ENCODE measurements around the gene DOK5. TPM values are rescaled to one million over a fixed set of nuclear protein-coding genes. Genes with fewer than 3 reads are reported as not detected.

DOK5 gene
- total RNA-seq, 1 donor from 2014 or later = 3.1 TPM

DNA sequence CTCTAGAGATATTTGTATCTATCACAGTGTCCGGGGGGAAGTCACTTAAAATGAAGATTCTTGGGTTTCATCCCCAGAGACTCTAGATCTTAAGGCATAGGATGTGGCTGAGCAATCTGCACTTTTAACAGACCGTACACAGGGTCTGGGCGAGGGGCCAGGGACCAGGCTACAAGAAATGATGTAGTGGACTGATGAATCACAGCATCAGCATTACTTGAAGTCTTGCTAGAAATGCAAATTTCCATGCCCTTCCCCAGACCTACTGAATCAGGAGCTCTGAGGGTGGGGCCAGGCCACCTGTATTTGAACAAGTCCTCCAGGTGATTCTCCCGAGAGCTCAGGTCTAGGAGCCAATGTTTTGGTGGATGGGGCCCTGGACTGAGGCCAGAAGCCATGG is 168.4 kb downstream of the DOK5 start:
- intact Hi-C loops (cut with micrococcal nuclease) = no loop called here

DNA sequence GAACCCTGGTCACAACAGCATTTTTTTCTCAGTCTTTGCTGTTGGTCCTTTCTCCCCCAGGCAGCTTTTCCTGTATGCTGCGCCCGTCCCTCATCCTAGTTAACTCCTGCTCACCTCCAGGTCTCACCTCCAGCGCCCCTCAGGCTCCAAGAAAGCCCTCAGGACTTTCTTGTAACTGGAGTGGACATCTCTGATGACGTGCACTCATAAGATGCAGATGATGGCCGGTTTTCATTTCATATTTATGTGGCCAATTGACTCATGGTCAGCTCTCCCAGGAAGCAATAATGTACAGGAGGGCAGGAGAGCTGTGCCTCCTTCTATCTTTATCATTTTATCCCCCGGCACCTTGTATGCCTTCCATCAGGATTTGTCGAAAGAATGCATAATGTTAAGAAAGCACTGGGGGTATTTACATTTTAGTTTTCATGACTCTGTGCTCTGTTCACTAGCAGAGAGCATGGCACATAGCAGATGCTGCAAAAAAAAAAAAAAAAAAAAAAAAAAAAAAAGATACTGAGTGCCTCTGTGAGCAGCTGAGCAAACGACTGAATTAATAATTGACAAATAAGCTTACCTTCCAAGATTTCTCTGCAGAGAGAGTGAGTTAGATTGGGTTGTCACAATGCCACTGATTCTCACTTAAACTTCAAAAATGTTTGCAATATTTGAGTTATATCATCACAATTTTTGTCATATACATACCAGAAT is 170.2 kb downstream of the DOK5 start:
- intact Hi-C loops (cut with micrococcal nuclease) = loop anchor here (1.0 kb wide), 2 partner anchors 425 to 549 kb away; no protein-coding TSS in a partner anchor

DNA sequence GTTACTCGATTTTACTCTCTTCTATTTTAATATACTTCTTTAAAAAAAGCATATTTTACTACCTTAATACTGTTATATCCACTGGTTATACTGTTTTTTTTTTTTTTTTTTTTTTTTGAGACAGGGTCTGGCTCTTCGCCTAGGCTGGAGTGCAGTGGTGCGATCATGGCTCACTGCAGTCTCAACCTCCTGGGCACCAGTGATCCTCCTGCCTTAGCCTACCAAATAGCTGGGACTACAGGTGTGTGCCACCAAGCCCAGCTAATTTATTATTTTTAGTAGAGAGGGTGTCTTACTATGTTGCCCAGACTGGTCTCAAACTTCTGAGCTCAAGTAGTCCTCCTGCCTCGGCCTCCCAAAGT is 170.7 kb downstream of the DOK5 start:
- intact Hi-C loops (cut with micrococcal nuclease) = loop anchor here (1.0 kb wide), 2 partner anchors 426 to 550 kb away; no protein-coding TSS in a partner anchor

DNA sequence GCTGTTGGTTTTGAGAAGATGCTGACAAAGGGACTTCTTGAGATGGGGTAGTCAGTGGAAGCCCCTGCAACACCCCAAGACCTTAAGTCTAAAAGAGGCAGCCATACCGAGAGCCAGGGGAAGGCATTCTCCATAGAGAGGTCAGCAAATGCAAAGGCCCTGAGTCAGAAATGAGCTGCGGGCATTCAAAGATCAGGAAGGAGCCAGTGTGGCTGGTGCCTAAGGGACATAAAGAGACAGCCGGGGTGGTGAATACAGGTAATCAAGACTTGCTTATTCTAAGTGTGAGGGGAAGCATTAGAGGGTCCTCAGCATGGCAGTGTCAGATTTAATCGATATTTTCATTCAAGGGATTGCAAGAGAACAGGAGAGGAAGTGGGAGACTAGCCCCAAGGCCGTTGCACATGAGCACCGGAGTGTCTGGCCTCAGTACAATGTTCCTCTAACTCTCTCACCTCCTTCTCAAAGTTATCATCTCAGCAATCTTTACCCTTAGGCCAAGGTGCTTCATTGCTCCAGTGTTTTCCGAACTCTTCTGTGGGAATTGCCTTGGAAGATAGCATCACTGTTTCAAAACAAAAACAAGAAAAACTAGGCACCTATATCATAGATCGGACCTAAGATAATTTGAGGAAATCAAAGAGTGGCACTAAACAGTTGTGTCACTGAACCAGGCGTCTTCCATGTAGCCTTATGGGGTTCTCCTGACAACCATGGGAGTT is 173.2 kb downstream of the DOK5 start:
- intact Hi-C loops (cut with micrococcal nuclease) = no loop called here

DNA sequence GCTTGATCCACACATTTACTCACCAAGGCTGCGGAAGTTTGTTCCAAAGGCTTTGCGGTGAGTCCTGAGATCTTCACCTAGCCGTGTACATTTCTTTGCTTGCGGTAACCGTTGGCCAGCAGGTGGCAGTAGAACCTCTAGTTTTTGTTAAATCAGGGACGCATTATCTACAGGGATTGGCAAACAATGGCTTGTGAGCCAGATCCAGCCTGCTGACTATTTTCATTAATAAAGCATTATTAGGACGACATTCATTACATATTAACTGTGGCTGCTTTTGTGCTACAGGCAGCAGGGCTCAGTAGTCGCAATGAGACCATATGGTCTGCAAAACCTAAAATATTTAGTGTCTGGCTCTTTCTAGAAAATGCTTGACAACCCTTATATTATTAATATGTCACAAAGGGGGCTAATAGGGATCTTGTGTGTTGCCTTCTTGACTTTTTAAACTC is 174.1 kb downstream of the DOK5 start:
- intact Hi-C loops (cut with micrococcal nuclease) = no loop called here

DNA sequence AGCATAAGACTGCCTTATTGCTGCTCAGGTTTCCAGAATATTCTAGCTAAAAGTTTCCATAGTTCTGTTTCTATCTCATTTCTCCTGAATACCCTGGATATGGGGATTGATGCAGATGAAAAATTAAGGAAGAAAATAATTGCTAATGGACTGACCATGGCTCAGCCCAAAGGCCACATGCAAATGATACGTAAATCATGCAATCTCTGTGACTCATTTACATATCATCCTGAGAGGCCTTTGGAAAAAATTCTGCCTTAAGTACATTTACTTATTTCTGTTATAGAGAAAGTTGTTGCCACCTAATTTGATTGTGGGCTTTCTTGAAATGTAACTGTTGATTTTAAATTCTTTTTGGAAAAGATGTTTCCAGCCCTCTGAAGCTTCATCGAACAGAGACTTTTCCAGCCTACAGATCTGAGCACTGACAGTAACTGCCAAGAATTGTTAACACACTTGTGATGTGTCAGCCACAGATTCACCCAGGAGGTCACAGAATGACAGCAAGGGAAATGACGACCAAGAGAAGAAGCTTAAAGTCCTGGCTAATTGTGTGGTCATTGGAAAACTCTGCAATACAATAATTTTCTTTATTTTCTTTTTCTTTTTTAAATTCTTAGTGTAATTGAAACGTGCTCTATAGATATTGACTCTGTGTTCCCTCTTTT is 174.8 kb downstream of the DOK5 start:
- intact Hi-C loops (cut with micrococcal nuclease) = loop anchor here (2.0 kb wide), 1 partner anchor 451 kb away; no protein-coding TSS in a partner anchor

DNA sequence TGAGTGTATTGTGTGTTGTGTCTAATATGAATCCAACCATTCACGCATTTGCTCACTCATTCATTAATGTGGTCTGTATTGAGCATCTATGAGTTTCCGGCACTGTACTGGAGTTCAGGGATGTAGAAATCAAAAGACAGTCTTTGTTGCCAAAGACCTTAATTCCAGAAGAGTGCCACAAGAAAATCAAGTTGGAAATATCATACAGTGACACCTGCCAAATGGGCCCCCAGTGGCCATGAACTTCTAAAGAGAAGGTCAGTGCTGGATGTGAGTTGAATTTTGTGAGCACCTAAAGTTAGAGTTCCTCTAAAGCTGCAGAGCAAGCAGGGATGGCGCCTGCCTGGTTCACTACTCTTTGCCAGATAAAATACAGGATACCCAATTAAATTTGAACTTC is 175.9 kb downstream of the DOK5 start:
- intact Hi-C loops (cut with micrococcal nuclease) = loop anchor here (2.0 kb wide), 1 partner anchor 452 kb away; no protein-coding TSS in a partner anchor

DNA sequence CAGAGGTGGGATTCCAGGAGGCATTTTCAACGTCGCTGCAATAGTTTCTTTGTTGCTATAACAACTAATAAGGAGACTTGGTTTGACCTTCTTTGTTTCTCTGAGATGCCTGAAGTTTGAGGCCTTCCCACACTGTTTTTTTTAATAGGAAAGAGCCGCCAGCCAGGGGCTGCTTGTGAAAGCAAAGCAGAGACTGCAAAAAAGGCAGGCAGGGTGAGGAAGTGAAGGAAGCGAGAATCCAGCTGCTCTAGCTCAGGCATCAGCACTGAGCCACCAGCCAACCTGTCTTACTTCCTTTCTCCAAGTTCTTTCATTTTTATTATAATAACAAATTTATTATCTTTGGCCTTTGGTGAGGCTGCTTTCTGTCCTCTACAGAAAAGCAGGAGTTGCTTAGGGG is 179.1 kb downstream of the DOK5 start:
- intact Hi-C loops (cut with micrococcal nuclease) = no loop called here

DNA sequence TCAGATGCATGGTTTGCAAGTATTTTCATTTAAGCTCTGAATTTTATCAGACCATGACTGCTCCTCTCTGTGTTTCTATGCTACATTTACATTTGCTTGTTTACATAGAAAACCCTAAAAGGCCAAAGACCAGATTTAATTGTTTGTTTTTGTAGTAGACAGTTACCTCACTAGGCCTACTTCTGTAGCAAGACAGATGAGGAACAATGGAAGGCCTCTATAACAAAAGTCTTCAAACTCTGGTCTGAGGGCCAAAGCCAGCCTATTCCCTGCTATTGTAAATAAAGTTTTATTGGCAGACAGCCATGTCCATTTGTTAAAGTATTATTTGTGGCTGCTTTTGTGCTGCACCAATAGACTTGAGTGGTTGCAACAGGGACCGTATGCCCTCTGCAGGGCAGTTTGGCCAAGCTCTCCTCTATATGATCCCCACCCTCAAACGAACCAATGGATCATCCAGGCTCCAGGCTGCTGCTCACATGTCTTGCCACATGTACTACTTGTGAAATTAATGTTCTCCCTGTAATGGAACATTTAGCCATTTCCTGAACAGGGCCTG is 182.0 kb downstream of the DOK5 start:
- intact Hi-C loops (cut with micrococcal nuclease) = no loop called here

DNA sequence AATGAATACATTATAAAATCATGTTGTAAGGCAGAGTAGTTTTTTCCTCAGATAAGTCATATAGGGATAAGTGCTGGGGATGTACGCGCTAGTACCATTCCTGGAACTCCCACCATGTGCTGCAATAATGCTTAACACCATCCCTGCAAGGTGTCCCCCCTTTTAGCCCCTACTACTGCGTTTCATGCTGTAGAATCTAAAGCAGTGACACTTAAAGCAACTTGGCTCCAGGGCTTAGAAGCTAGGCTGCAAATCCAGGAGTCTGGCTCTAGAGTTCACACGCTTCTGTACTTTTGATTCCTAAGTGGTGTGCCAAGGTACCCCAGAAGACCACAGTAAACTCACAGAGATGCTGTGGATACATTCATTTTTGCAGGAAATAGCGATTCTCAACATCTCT is 183.1 kb downstream of the DOK5 start:
- intact Hi-C loops (cut with micrococcal nuclease) = no loop called here

DNA sequence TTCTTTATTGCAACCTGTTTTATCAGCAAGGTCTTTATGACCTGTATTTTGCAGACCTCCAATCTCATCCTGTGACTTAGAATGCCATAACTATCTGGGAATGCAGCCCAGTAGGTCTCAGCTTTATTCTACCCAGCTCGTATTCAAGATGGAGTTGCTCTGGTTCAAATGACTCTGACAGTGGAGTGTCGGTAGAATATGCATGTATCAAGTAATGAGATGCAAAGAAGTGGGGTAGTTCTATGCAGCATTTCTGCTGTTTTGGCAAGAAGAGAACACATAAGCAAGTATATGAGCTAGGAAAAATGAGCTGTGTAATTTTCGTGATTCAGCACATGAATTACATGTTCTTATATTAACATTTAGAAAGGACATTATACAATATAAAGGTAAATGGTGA is 185.9 kb downstream of the DOK5 start:
- intact Hi-C loops (cut with micrococcal nuclease) = loop anchor here (10.0 kb wide), 1 partner anchor 1584 kb away; the partner anchor contains the start of gene MC3R

DNA sequence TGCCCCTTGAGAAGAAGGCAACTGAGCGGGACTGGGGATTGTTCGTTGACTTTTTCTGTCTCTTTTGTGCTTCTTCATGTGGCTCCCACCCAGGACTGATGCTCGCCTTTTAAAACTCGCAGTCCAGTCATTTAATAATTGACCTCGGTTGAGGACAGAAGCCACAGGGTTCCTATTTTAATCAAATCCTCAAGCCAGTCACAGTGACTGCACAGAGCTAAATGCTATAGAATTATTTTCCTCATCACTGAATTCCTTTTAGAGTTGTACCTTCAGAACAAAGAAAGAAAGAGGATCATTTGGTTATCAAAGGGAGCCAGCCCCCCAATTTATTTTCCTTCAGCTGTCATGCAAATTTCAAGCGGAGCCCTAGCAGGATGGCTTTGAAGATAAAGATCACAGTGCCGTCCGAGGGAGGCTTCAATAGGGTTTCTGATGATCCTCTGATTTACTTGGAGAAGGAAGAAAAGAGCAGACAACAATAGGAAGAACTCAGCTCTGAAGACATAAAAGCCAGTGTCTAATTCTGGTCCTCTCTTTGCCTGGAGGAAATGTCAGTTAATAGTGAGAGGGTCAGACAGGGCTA is 186.6 kb downstream of the DOK5 start:
- intact Hi-C loops (cut with micrococcal nuclease) = loop anchor here (10.0 kb wide), 1 partner anchor 1583 kb away; the partner anchor contains the start of gene MC3R

DNA sequence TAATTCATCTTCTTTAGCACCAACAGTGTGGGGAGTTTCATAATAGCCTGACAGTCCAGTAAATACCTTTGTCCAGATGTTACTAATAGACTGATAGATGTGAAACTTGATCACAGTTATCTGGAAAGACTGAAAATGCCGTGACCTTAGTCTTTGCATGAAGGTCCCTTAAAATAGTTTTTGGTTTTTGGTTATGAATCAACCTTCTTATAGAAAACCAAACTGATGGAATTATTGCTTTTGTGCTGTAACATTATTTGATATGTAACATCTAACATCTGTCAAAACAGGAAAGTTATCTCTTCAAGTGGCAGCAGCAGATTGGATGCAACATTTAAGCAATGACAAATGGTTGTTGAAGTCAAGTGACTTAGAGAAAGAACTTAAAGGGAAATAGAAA is 190.4 kb downstream of the DOK5 start:
- intact Hi-C loops (cut with micrococcal nuclease) = loop anchor here (10.0 kb wide), 1 partner anchor 1579 kb away; the partner anchor contains the start of gene MC3R

DNA sequence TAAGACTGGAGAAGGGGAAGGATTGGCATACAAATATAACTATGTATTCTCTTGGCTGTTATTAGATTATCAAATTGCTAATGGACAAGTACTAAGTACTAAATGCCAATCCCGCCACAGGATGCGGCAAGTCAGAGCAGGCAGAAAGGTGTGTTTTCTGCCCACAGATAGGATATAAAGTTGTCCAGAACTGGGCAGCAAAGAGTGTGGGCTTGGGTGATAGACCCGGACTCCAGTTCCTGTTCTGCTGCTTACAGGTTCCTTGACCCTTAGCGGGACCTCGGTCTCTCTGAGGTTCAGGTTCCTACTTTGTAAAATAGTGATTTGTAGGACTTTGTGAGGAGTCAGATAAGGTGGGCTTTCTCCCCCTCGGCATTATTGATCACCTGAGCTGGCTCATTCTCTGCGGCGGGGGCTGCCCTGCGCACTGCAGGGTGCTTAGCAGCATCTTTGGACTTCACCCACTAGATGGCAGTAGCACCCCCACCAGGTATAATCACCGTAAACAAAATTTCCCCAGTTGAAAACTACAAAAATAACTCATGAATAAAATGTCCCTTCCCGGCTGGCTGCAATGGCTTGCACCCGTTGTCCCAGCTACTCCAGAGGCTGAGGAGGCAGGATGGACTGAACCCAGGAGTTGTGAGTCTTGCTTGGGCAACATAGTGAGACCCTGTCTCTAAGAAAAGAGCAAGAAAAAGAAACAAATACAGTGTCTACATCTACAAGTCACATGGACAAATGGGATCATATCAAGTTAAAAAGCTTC is 193.1 kb downstream of the DOK5 start:
- intact Hi-C loops (cut with micrococcal nuclease) = loop anchor here (10.0 kb wide), 1 partner anchor 1576 kb away; the partner anchor contains the start of gene MC3R

DNA sequence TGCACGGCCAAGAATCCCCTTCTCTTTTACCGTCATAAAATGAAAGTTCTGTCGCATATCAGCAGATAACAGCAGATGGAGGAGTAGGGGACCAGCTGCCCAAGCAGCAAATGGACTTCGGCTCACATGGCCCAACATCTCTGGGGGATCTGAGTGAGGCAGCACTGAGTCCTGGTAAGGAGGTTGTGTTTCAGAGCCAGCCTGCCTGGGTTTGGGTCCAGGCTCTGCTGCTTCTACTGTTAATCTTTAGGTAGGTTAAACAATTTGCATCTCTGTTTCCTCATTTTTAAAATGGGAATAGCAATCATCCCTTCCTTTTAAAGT is 193.6 kb downstream of the DOK5 start:
- intact Hi-C loops (cut with micrococcal nuclease) = loop anchor here (10.0 kb wide), 1 partner anchor 1576 kb away; the partner anchor contains the start of gene MC3R

DNA sequence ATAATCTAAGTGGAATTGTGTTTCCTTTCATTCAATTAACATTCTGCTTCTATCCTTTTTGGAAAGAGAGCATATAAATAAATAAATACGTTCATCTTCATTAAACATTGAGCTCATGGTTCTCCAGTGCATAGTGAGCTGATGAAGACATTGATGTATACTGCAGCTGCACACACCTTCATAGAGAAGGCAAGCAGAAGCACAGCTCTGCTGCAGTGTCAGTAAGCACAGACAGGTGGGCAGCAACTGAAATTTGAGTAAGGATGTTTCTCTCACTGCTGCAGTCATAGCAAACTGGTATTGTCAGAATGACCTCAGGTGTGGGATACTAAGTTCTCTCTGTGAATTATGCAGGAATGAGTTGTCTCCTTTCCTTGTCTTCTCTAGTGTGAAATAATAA is 202.9 kb downstream of the DOK5 start:
- intact Hi-C loops (cut with micrococcal nuclease) = no loop called here

DNA sequence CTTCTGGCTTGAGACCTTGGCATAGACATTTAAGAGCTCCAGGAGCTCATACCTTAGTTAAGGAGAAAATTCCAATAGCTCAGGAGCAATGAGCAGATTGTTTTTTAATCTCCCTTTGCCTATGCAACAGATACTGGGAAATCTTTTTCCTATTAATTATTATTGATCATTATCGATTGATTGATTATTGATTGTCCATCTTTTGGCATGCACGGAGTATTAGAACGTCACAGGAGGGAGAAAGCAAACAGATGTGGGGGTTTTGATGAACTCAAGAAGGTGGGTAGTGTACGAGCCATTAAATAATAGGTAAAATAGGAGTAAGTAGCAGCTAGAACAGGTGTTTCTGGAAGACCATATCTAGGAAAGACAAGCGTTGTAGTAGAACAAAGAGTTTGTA is 205.0 kb downstream of the DOK5 start:
- intact Hi-C loops (cut with micrococcal nuclease) = loop anchor here (2.0 kb wide), 1 partner anchor 1664 kb away; no protein-coding TSS in a partner anchor

DNA sequence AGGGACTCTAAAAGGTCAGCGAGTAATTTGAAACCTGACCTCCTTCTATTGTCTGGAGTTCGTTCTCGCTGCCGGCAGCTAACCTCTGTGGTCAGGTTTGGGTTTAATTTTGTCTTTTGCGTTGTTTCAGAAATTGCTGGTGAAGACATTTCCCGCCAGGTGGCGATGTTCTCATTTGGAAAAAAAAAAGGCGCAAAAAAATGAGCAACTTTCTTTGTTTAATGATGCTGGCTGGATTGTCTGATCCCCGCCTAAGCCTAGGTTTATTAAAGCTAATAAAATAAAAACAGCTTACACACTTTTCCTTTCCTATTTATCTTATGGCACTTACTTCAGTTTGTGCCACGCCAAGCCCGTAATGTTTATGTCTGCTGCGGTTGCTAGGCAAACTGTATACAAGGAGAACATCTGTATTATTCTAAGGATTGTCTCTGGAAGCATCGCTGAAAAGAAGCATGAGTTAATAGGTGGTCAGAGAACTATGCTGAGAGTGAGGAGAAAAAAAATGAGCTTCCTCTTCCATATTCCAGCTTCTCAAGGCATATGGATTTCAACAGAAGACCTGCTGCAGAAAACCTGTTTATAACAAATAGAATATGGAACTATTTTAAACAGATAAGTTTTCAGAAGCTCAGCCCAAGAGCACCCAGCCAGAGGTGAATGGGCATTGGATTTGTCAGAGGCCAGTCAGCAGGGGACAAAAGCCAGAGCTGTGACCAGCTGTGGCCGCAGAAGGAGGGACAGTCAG is 205.7 kb downstream of the DOK5 start:
- intact Hi-C loops (cut with micrococcal nuclease) = loop anchor here (2.0 kb wide), 1 partner anchor 1664 kb away; no protein-coding TSS in a partner anchor

DNA sequence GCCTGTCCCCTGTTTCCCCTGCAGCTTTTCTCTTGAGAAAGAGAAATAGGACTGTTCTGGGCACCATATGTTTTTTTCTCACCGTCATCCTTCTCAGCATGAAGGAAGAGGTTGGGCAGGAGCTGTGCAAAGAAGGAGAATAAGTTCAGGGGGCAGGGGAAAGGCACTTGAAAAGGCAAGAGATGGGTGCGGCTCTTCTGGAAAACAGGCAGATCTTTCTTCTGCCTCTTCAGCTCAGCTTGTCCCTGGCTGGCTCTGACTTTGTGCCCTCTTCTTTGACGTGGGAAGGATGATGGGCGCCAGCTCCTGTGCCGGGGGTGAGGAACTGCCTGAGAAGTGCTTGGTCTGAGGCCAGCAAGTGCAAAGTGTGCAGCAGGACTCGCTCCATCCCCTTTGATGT is 206.5 kb downstream of the DOK5 start:
- intact Hi-C loops (cut with micrococcal nuclease) = loop anchor here (2.0 kb wide), 1 partner anchor 1663 kb away; no protein-coding TSS in a partner anchor
